Measurements from ENCODE around the gene NSMF. TPM values are rescaled to one million over a fixed set of nuclear protein-coding genes. Genes with fewer than 3 reads are reported as not detected.

NSMF gene
- total and polyA plus RNA-seq, 2 donors (not counting 1 experiment from before 2014, with no cell fraction given) = 28.7 to 59.4 TPM

DNA sequence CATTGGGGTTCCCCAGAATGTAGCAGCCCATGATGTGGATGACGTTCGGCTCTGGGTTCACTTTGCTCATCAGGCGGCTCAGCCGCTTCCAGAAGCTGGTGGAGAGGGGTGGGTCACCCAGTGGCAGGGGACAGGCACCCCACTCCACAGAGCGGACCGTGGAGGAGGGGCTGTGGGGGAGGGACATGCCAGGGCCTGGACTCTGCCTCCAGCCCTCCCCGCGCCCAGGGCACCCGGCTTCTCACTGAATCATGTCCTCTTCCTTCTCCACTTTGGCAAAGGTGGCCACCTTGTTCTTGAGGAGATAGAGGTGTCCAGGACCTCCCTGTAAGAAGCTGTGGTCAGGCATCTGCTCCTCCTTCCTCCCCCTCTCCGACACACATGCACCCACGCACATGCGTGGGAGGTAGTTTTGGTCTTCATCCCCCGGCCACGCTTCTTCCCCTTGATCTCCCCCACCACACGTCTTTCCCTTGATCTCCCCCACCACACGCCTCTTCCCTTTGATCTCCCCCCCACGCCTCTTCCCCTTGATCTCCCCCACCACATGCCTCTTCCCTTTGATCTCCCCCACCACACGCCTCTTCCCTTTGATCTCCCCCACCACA, 9.1 kb downstream of the NSMF start:
- TF ChIP-seq, protein P1, sequence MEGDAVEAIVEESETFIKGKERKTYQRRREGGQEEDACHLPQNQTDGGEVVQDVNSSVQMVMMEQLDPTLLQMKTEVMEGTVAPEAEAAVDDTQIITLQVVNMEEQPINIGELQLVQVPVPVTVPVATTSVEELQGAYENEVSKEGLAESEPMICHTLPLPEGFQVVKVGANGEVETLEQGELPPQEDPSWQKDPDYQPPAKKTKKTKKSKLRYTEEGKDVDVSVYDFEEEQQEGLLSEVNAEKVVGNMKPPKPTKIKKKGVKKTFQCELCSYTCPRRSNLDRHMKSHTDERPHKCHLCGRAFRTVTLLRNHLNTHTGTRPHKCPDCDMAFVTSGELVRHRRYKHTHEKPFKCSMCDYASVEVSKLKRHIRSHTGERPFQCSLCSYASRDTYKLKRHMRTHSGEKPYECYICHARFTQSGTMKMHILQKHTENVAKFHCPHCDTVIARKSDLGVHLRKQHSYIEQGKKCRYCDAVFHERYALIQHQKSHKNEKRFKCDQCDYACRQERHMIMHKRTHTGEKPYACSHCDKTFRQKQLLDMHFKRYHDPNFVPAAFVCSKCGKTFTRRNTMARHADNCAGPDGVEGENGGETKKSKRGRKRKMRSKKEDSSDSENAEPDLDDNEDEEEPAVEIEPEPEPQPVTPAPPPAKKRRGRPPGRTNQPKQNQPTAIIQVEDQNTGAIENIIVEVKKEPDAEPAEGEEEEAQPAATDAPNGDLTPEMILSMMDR (IDR thresholded peaks at IDR 0.05) = no peak
- TF ChIP-seq EZH2 (IDR thresholded peaks at IDR 0.05; ENCODE audit: borderline replicate concordance, insufficient read depth, low read depth, low read length, poor library complexity, severe bottlenecking) = no peak

DNA sequence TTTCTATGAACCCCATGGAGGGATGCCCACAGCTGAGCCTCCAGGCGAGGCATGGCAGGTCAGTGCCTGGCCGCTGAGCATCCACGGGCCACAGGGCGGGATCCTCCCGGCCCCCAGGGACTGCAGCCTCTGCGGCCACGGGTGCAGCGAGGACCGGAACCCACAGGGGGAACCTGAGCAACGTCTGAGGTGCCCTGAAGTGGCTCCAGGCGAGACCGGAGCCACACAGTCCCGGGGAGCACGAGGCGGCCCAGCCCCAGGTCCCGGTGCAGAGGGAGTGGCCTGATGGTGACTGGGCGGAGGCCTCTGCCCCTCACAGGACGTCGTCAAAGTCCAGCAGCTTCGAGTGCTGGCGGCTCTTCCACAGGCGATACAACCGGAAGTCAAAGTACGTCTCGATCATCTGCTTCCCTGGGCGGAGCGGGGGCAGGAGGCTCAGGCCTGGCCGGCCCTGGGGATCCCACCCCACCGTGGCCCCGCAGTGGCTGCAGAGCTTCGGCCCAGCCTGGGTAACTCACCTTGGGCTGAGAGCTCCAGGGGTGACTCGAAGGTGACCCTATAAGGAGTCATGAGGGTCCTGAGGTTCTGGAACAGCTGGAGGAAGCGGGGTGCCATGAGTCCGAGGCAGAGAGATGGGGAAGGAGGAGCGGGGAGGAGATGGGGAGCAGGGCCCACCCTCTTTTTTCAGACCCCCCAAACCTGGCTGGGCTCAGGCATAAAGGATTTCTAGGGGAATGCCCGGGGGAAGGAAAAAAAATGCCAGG, 9.9 kb downstream of the NSMF start:
- intact Hi-C loops (cut with micrococcal nuclease) = no loop called here
- no peak overlapping the region for H3K4me3 ChIP-seq (ENCODE audit: control extremely low read depth in 1 of 5, extremely low read depth in 1 of 5, insufficient read depth in 1 of 5, low read depth in 2 of 5, low read length in 4 of 5)
- H4K20me1 ChIP-seq (ENCODE audit: control insufficient read depth, insufficient read depth, low read length, poor library complexity, severe bottlenecking) = peaks cover 7% of the 10 kb centered on the region
- H3K4me2 ChIP-seq (replicated peaks; ENCODE audit: low read depth, low read length, poor library complexity, severe bottlenecking) = no peak overlapping the region
- no peak for TF ChIP-seq EZH2 (IDR thresholded peaks at IDR 0.05; ENCODE audit: borderline replicate concordance, insufficient read depth, low read depth, low read length, poor library complexity, severe bottlenecking)
- TF ChIP-seq, protein P1 (IDR thresholded peaks at IDR 0.05) = no peak
- POLR2A ChIA-PET = no interaction called here
- Mint-ChIP-seq H3K4me1 (peaks cover 19% of the 10 kb centered on the region), H3K27ac (no peak overlapping the region), H3K4me3 (no peak overlapping the region), H3K27me3 (peaks cover 3% of the 10 kb centered on the region), H3K9me3 (ENCODE audit: insufficient read depth) (no peaks in the 10 kb centered on the region)
- H3K9me3 ChIP-seq (ENCODE audit: control extremely low read depth in 1 of 3, control insufficient read depth in 2 of 3, insufficient read depth in 1 of 3, low read length in 2 of 3) = peaks cover 0 to 6% (median 0%) of the 10 kb centered on the region in 3 donors
- no peaks in the 10 kb centered on the region for H3K36me3 ChIP-seq (replicated peaks in 1 of 2; ENCODE audit: control extremely low read depth in 1 of 2, control insufficient read depth in 1 of 2, extremely low read depth in 1 of 2, insufficient read depth in 2 of 2, low read length in 1 of 2)
- no peak overlapping the region for H3K9ac ChIP-seq (ENCODE audit: low read length)
- H2AFZ ChIP-seq (ENCODE audit: insufficient read depth, low read depth, low read length, poor library complexity, severe bottlenecking) = no peak overlapping the region
- peaks cover 25 to 43% of the 10 kb centered on the region in 2 donors for H3K4me1 ChIP-seq (ENCODE audit: control insufficient read depth in 2 of 2, insufficient read depth in 2 of 2, low read length in 2 of 2)
- WGBS (ENCODE audit: insufficient coverage) = 94% methylated on average over 33 of the region's 36 CpGs
- CTCF ChIA-PET = no interaction called here
- peaks cover 0 to 7% (median 2%) of the 10 kb centered on the region in 4 experiments for H3K27me3 ChIP-seq (replicated peaks in 1 of 4; ENCODE audit: control extremely low read depth in 1 of 4, control insufficient read depth in 3 of 4, insufficient read depth in 4 of 4, low read length in 3 of 4)
- H3K27ac ChIP-seq (ENCODE audit: low read length in 2 of 2) = no peak overlapping the region
- no peak for DNase-seq
- ATAC-seq (ENCODE audit: low read depth) = no peak
- no peaks in the 10 kb centered on the region for H3K79me2 ChIP-seq (ENCODE audit: control insufficient read depth, insufficient read depth, low read length)

More for the DNA sequence above, 9.1 kb downstream of the NSMF start:
- Histone ChIP-seq H3K4me2 (replicated peaks; ENCODE audit: low read depth, low read length, poor library complexity, severe bottlenecking) (no peak overlapping the region), H4K20me1 (ENCODE audit: control insufficient read depth, insufficient read depth, low read length, poor library complexity, severe bottlenecking) (peaks cover 7% of the 10 kb centered on the region), H3K36me3 (replicated peaks in 1 of 2; ENCODE audit: control extremely low read depth in 1 of 2, control insufficient read depth in 1 of 2, extremely low read depth in 1 of 2, insufficient read depth in 2 of 2, low read length in 1 of 2) (no peaks in the 10 kb centered on the region), H2AFZ (ENCODE audit: insufficient read depth, low read depth, low read length, poor library complexity, severe bottlenecking) (no peak overlapping the region), H3K27me3 (replicated peaks in 1 of 4; ENCODE audit: control extremely low read depth in 1 of 4, control insufficient read depth in 3 of 4, insufficient read depth in 4 of 4, low read length in 3 of 4) (peaks cover 0 to under 1% (median 0%) of the 10 kb centered on the region in 4 experiments), H3K4me3 (ENCODE audit: control extremely low read depth in 1 of 5, extremely low read depth in 1 of 5, insufficient read depth in 1 of 5, low read depth in 2 of 5, low read length in 4 of 5) (no peak overlapping the region), H3K27ac (ENCODE audit: low read length in 2 of 2) (no peak overlapping the region), H3K9ac (ENCODE audit: low read length) (no peak overlapping the region), H3K9me3 (ENCODE audit: control extremely low read depth in 1 of 3, control insufficient read depth in 2 of 3, insufficient read depth in 1 of 3, low read length in 2 of 3) (peaks cover 0 to 6% (median 0%) of the 10 kb centered on the region in 3 donors), H3K79me2 (ENCODE audit: control insufficient read depth, insufficient read depth, low read length) (no peaks in the 10 kb centered on the region), H3K4me1 (ENCODE audit: control insufficient read depth in 2 of 2, insufficient read depth in 2 of 2, low read length in 2 of 2) (peaks cover 32 to 49% of the 10 kb centered on the region in 2 donors)
- Mint-ChIP-seq H3K9me3 (ENCODE audit: insufficient read depth) (no peaks in the 10 kb centered on the region), H3K4me1 (peaks cover 25% of the 10 kb centered on the region), H3K4me3 (no peak overlapping the region), H3K27ac (no peak overlapping the region), H3K27me3 (no peaks in the 10 kb centered on the region)
- ATAC-seq (ENCODE audit: low read depth) = no peak
- WGBS (ENCODE audit: insufficient coverage) = 80% methylated on average over 7 of the region's 18 CpGs
- DNase-seq = no peak
- ChIA-PET CTCF (no interaction called here), POLR2A (no interaction called here)
- intact Hi-C loops (cut with micrococcal nuclease) = loop anchor here (10.0 kb wide), 1 partner anchor 655 kb away; the partner anchor contains the start of genes CCDC183 and TMEM141

Data from B cell (primary cell).